ENCODE results near the gene DHFR. TPM values are rescaled to one million over a fixed set of nuclear protein-coding genes. Genes with fewer than 3 reads are reported as not detected.
A peak's percentile ranks its signal among the peaks of the same experiment; 100 is the strongest.
"Not testable (repeated sequence)": the region's sequence is repeated elsewhere in the genome, so short reads cannot be mapped to it uniquely, and the experiment has no call there.

The DHFR gene
- total RNA-seq (2014; rRNA removed; shearing (Covaris generic)): 91.7 and 116 TPM in 2 replicates

DNA sequence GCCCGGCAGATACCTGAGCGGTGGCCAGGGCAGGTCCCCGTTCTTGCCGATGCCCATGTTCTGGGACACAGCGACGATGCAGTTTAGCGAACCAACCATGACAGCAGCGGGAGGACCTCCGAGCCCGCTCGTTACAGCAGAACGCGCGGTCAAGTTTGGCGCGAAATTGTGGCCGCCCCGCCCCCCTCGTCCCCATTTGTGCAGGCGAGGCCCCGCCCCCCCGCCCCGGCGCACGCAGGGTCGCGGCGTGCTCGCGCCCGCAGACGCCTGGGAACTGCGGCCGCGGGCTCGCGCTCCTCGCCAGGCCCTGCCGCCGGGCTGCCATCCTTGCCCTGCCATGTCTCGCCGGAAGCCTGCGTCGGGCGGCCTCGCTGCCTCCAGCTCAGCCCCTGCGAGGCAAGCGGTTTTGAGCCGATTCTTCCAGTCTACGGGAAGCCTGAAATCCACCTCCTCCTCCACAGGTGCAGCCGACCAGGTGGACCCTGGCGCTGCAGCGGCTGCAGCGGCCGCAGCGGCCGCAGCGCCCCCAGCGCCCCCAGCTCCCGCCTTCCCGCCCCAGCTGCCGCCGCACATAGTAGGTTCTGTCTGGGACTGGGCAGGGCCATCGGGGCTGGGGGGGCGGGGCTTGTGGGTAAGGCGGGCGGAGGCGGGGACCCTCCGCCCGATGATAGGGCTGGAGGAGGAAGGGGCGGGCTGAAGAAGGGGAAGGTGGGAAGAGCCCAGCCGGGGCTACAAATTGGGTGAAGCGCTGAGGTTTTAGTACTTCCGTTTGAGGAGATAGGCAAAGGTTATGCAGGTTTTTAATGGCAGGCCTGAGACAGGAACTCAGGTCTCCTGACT lies at the start of gene DHFR, which contains the start of gene MSH3:
DHFR (minus strand) TSS at position 593 of the 840 bp plus-strand sequence; CDS start at position 99, 494 bp downstream.
MSH3 (plus strand) TSS at position 262 of the 840 bp plus-strand sequence; CDS start at position 338, 76 bp downstream.
- peak; percentile 96 for DNase-seq (ENCODE audit: low read depth)

DNA sequence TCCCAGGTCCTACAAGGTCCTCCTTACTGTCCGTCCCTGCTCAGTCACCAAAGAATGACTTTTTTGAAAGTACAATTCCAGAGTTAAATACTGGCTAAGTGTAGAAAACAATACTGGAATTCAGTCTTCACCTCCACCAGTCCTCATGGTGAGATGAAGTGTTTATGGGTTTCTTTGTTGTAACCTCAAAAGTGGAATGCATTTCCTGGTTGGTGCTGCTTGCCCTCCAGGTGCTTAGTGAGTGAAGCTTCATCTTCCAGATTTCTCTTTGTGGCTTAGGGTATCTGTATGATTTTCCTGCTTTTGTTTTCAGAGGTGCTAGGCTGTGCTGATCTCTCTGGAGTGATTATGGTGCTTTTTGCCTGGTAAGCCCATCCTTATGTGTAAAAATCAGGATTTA lies 49.4 kb upstream of the DHFR start:
- no peak for DNase-seq (ENCODE audit: low read depth)

DNA sequence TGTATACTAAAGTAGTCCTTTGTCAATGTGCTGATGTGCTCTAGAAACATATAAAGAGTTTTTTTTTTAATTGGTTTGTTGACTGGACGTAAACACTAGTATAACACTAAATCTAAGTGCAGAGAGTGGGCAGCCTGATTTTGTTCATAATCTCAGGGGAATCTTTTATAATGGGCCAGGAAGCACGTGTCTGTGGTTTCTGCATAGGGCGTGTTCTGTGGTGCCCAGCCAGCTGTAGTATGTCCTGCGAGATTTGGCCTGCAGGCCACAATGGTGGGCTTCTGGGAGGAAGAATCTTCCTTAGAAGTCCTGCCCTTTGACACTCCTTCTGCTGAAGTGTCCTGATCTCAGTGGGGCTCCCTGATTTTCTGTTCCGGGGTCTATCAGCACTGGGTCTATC lies 49.0 kb upstream of the DHFR start:
- DNase-seq (ENCODE audit: low read depth): no peak

DNA sequence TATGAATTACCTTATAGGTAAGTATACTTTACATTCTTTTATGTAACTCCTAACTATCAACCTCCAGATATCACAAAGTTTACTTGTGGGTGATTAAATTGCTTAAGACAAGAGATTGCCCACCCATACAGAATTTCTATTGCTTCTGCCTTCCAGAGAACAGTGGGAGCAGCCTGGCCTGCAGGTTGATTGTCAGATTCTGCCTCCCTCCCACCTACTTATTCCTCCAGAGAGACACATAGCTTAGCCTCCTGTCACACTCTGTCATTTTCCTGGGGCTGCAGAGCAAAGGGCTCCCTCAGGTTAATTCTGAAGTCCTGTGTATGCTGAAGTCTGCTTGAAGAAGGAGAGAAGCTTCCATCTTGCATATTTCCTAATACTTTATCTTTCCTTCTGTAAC lies 48.5 kb upstream of the DHFR start:
- no peak for DNase-seq (ENCODE audit: low read depth)

DNA sequence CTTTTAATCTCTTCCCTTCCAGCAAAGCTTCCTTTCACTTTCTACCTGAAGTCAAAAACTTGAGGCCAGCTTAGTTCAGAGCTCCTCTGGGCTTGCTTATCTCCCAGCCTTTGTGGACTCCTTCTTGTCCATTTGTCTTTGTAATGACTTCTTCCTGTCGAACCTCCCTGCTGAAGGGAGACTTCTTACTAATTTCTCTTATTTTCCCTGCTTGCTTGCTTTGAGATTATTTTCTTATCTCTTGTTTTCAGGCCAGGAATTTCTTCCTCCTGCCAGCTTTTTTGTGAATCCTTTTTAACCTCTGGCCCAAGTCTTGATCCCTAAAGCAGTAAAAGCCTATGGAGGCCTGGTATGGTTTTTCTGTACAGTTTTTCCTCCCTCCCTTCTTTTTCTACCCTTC lies 46.8 kb upstream of the DHFR start:
- DNase-seq (ENCODE audit: low read depth): no peak

DNA sequence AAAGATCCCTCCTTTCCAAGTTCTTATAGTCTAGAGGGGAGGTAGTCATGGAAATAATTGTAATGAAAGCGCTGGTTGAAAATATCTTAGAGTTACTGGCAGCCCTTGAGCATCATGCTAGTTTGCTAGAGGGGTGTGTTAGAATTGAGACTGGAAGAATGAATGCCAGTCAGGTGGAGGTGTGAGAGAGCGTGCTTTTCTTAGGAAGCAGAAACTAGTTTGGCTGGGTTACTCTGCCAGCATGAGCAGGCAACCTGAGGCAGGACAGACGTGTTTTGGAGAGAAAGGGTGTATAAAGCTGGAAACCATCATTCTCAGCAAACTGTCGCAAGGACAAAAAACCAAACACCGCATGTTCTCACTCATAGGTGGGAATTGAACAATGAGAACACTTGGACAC lies 43.6 kb upstream of the DHFR start:
- no peak for DNase-seq (ENCODE audit: low read depth)

DNA sequence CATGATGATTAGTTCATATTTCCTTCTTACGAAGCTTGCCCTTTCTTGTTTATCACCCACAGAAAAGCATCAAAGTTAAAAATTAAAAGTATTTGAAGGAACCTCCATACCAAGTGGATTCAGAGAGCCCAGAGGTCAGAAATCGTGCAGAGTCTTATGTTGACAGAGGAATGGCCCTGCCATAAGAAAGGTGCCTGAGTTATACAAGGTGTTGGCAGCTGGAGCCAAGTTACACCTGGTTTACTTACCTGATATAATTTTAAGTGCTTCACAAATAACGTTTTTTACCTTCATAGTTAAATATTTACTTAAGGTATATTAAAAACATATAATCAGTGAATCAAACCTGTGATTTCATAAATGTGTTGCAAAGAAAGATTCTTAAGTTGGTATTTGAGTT lies 42.3 kb upstream of the DHFR start:
- no peak for DNase-seq (ENCODE audit: low read depth)

DNA sequence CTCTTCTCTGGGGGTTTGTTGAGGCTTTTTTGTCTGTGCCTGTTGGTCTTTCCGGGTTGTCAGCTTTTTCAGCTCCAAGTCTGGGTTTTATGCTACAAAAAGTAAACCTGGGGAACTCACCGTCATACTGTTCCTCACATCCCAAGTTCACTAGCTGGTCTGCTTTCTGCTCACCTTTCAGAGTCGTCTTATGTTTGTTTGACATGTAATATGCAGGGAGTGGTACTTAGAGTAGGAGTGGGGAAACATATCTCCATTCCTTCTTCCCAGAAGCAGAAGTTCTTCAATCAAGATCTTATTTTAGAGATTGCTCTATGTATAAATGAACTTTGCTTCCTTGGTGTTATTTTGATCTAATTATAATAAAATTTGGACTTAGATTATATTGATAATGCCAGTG lies 41.7 kb upstream of the DHFR start:
- no peak for DNase-seq (ENCODE audit: low read depth)

DNA sequence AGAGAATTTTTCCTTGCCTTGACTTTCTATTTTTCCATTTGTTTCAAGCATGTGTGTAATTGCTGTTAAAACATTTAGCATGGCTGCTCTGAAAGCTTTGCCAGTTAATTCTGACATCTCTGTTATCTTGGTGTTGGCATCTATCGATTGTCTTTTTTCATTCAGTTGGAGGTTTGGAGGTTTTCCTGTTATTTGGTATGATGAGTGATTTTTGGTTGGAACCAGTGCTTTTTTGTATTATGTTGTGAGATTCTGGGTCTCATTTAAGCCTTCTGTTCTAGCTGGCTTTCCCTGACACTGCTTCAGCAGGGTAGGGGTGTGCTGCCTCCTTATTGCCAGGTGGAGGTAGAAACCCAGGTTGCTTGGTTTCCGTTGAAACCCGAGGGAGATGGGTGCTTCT lies 40.9 kb upstream of the DHFR start:
- DNase-seq (ENCODE audit: low read depth): no peak

DNA sequence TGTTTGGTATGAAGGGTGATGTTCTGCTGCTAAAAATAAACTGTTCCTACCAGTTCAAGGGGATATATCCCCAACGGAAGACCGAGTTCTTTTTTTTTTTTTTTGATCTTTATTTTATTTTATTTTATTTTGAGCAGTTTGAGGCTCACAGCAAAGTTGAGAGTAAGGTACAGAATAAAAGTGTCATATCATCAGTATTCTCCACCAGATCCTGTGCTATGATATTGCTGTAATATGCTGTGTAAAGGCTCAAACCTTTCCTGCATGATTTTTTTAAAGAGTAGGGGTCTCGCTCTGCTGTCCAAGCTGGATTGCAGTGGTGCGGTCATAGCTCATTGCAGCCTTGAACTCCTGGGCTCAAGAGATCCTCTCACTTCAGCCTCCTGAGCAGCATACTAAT lies 34.8 kb upstream of the DHFR start:
- DNase-seq (ENCODE audit: low read depth): no peak

DNA sequence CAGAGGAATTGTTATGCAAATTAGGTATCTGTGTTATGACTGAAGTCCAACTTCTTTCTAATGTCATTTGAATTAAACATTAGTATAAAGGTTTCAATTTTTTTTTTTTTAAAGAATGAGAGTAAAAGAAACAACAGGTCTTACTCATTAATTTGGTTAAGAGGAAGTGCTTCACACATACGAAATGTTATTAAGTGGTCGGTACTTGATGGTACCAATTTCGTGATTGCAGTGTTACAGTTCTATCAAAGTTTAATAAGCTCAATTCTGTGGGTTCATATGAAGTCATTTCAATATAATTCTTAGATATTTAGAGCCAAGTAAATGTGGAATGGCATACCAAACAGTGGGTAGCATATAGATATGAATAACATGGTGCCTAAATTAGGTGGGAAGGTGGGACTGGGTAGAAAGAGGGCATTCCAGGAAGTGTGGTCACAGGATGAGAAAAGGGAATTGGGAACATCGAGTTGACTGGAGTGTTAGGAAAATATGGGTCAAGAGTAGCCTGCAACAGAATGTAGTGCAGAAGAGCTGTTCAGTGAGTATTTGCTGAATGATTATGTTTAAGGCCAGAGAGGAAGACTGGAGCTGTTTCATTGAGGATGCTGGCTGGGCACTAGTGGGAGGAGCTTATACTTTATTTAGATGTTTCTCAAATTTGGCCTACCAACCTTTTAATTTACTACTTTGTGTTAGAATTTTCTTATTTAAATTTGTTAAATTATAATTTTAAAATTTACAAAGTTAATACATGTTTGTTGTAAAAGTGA lies 34.1 kb upstream of the DHFR start:
- no peak for DNase-seq (ENCODE audit: low read depth)

DNA sequence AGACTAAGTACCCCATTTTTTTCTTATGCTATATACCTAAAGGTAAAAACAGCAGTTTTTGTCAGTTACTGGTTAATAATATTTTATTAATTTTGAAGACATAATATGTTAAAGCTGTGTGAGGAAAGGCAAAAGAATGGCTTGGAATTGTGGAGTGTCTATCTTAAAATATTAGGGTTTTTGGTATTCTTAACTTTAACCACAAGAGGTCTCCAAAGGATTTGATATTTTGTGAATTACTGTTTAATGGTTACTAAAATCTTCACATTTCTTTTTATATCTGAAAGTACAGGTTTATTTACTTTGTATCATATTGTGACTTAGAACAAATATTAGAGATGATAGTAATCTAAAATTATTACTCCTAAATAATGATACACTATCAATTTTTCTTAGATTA lies 32.0 kb upstream of the DHFR start:
- no peak for DNase-seq (ENCODE audit: low read depth)

DNA sequence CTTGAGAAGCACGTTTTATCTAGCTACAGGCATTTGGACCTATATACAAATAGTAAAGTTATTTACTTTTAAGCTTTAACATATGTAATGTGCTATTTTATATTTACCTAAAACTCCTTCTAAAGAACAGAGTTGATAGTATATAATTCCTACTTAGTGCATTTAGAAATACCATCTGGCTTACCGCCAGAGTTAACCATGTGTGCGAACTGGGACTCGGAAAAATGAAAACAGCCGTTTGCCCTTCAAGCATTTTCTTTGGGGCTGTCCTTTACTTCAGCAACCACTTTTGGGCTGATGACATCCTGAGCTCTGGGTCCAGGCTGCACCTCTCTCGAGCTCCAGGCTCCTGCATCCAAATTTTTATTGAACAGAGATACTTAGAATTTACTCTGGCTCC lies 21.9 kb upstream of the DHFR start:
- DNase-seq (ENCODE audit: low read depth): no peak

DNA sequence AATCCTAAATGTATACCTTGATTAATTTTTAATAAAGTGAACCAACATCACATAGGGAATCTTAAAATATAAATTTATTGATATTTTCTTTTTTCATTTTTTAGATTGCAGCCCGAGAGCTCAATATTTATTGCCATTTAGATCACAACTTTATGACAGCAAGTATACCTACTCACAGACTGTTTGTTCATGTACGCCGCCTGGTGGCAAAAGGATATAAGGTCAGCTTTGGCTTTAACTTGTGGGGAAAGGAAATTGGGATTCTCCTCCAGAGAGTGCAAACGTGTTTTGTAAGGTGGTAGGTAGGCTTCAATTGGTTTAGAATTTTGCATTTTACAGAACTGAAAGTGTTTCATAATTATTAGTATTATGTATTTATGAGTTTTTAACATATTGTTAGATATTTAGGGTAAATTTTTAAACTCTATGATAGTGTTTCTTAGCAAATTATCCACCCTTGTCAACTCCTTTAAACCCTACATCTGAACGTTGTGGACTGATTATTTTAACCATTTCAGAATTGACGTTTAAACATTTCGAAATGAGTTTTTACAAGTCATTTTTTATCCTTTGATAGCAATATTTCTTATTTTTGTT lies 17.5 kb upstream of the DHFR start:
- peak; percentile 68 for DNase-seq (ENCODE audit: low read depth)

DNA sequence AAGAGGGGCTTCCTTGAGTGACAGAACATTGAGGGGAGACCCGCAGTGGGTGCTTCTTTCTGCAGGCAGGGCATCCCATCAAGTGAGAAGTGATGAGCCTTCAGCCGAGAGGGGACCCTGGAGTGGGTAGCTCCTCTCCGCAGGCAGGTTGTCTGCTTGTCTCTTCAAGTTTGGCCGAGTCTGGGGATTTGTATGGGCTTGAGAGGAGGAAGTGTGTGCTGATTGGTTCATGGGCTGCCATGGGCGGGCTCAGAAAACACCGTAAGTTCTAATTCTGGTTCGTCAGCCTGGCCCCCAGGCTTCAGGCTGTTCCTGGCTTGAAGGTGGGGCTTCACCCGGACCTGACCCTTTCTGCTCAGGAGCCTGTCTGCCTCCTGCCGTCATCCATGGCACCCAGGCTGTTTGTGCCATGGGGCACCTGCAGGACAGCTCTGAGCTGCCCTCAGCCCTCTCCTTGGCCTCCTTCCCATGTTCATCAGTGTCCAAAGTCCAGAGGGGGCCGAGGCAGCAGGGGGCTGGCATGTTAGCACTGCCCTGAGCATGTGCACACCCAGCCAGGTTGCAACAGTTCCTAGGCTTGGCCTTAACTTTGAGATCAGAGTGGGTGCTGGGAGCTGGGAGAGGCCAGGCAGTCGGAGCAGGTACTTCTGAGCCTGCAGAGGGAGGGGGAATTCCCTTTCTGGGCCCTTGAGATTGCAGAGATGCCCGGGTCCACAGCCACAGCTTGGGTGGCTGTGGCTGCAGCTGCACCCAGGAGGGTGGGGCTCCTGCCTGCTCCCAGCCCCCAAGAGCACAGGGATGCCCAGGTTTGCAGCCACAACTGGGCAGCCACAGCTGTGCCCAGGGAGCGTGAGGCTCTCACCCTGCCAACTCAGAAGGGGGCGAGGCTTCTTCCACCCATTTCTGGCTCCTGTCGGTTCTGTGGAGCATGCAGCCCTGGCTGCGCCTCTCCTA lies 13.5 kb upstream of the DHFR start:
- DNase-seq (ENCODE audit: low read depth): no peak

DNA sequence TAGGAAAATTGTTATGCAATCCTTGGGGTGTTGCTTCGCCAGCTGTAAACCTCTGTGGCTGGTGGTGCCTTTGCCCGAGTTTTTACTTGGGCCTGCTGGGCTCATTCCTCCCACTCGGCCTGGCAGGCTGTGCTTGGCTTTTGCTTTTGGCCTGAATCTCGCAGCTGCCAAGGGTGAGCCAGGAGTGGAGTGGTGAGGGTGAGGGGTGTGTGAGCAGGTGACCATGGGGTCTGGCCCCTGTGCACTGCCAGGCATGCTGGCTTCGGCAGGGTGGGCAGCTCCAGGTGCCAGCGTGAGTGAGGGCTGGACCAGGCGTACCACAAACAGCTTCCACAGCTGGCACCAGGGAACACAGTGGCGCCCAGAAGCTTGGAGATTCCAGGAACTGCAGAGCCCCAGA lies 12.6 kb upstream of the DHFR start:
- no peak for DNase-seq (ENCODE audit: low read depth)

DNA sequence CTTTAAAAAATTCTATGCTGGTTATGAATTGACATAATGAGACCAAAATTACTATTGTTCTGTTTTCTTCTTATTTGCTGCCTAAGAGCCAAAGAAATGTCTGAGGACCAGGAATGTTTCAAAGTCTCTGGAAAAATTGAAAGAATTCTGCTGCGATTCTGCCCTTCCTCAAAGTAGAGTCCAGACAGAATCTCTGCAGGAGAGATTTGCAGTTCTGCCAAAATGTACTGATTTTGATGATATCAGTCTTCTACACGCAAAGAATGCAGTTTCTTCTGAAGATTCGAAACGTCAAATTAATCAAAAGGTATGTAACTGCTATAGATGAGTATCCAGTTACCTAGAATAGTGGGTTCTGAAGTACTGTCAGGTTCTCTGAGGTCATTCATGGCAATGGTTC lies 10.3 kb upstream of the DHFR start:
- no peak for DNase-seq (ENCODE audit: low read depth)

DNA sequence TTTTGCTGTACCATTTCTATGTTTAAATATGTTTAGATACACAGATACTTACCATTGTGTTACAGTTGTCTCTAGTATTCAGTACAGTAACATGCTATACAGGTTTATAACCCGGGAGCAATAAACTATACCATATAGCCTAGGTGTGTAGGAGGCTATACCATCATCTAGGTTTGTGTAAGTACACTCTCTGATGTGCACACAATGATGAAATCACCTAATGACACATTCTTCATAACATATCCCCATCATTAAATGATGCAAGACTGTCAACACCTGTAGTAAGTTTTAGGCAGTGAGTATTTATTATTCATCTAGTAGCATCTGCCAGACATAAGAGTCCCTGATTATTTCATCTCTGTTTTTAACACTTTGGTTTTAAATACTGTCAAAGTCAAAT lies 7.3 kb upstream of the DHFR start:
- no peak for DNase-seq (ENCODE audit: low read depth)

DNA sequence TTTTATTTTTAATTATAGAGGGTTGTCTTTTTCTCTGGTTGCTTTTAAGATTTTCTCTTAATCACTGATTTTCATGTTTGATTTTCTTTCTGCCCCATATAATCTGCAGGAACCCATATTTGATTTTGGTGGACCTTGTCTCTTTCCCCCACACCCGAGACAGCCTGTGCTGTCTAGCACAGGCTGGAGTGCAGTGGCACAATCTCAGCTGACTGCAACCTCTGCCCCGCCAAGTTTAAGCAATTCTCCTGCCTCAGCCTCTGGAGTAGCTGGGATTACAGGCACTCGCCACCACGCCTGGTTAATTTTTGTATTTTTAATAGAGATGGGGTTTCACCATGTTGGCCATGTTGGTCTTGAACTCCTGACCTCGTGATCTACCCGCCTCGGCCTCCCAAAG lies 5.9 kb upstream of the DHFR start:
- not testable (repeated sequence) for DNase-seq (ENCODE audit: low read depth)

DNA sequence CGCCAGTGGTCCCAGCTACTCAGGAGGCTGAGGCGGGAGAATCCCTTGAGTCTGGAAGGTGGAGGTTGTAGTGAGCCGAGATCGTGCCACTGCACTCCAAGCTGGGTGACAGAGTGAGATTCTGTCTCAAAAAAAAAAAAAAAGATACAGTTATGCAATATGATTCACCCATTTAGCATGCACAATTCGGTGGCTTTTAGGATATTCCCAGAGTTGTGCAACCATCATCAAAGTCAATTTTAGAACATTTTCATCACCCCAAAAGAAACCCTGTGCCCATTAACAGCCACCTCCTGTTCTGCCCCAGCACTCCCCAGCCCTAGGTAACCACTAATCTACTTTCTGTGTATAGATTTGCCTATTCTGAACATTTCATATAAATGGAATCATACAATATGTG lies 4.3 kb upstream of the DHFR start:
- no peak for DNase-seq (ENCODE audit: low read depth)

DNA sequence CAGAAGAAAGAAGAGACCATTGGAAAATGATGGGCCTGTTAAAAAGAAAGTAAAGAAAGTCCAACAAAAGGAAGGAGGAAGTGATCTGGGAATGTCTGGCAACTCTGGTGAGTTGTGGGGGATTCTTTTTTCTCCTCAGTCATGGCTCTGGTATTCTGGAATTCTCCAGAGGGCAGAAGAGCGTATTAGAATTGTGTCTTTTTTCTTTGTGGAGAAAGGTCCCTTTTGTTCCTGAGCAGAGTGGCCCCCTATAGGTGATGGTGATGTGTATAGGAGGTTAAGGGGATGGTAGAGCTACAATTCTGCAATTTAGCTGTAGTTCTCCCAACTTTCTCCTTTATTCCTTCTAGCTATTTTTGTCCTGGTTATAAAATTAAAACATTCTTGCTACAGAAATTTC lies 1.6 kb upstream of the DHFR start:
- no peak for DNase-seq (ENCODE audit: low read depth)

Measured in Daoy (cell line).